Body of pancreas (tissue), 4 donors: ENCODE measurements around the gene YWHAG.

Experiments
- POLR2A ChIP-seq, 3 donors: fragments of 450-650 bp; IDR thresholded peaks; one replicate each; pipeline ENCODE4 v1.6.1; 2016; ENCODE audit warnings: antibody characterized with exemption in 3 of 3, mild to moderate bottlenecking in 2 of 3
- TF ChIP-seq, protein P1 (sequence below), 7 experiments: fragments of 450-650 bp in 4 of 7; fragments of 200-600 bp in 3 of 7; sonication (generic) in 3 of 7; IDR thresholded peaks; one replicate each; pipeline ENCODE4 v1.5.1; 2016 to 2019; ENCODE audit warnings: antibody characterized with exemption in 7 of 7

- no peak for TF ChIP-seq POLR2A (IDR thresholded peaks at IDR 0.05)
- TF ChIP-seq, protein P1, sequence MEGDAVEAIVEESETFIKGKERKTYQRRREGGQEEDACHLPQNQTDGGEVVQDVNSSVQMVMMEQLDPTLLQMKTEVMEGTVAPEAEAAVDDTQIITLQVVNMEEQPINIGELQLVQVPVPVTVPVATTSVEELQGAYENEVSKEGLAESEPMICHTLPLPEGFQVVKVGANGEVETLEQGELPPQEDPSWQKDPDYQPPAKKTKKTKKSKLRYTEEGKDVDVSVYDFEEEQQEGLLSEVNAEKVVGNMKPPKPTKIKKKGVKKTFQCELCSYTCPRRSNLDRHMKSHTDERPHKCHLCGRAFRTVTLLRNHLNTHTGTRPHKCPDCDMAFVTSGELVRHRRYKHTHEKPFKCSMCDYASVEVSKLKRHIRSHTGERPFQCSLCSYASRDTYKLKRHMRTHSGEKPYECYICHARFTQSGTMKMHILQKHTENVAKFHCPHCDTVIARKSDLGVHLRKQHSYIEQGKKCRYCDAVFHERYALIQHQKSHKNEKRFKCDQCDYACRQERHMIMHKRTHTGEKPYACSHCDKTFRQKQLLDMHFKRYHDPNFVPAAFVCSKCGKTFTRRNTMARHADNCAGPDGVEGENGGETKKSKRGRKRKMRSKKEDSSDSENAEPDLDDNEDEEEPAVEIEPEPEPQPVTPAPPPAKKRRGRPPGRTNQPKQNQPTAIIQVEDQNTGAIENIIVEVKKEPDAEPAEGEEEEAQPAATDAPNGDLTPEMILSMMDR (IDR thresholded peaks at IDR 0.05): no peak
These were observed 18.6 kb upstream of the YWHAG start for GRCh38 chr7:76377186-76377918.
